ENCODE measurements around the gene MREG.

GRCh38 chr2:216012830-216013079 lies 596 bp downstream of the MREG start:
- TF ChIP-seq, protein P1, sequence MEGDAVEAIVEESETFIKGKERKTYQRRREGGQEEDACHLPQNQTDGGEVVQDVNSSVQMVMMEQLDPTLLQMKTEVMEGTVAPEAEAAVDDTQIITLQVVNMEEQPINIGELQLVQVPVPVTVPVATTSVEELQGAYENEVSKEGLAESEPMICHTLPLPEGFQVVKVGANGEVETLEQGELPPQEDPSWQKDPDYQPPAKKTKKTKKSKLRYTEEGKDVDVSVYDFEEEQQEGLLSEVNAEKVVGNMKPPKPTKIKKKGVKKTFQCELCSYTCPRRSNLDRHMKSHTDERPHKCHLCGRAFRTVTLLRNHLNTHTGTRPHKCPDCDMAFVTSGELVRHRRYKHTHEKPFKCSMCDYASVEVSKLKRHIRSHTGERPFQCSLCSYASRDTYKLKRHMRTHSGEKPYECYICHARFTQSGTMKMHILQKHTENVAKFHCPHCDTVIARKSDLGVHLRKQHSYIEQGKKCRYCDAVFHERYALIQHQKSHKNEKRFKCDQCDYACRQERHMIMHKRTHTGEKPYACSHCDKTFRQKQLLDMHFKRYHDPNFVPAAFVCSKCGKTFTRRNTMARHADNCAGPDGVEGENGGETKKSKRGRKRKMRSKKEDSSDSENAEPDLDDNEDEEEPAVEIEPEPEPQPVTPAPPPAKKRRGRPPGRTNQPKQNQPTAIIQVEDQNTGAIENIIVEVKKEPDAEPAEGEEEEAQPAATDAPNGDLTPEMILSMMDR (IDR thresholded peaks at IDR 0.05): no peak
- TF ChIP-seq EP300 (IDR thresholded peaks at IDR 0.05): no peak
